ENCODE data around the gene FOXE3.

DNA sequence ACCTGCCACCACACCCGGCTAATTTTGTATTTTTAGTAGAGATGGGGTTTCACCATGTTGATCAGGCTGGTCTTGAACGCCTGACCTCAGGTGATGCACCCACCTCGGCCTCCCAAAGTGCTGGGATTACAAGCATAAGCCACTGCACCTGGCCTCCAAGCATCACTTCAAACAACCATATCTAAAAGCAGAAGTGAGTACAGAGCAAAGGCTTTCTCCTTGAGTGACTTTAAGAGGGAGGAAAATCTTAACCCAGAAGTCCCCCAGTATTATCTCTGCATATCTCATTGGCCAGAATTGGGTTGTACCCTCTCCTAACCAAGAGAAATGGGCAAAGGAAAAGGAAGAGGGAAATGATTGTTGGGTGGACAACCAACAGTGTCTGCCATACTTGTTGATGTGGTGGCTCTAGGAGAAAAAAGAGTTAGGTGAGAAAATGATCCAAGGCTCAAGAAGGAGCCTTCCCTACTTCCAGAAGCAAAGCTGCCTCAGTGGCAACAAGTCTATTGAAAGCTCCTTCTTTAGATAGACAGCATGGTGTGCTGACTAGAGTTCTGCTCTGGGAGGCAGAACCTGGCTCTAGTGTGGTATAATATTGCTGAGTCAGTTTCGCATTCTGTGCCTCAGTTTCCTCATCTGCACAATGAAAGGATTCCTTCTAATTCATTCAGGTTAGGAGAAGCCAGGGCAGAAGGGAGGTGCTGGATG lies 16.8 kb upstream of the FOXE3 start:
- TF ChIP-seq EZH2 (IDR thresholded peaks at IDR 0.05), result no peak
- no peak for TF ChIP-seq POLR2AphosphoS5 (IDR thresholded peaks at IDR 0.05; ENCODE audit: borderline replicate concordance, low read depth, low read length)

All from SK-N-MC (cell line).